SK-N-SH (cell line): ENCODE results near the gene POC5.

ENCODE experiments used
- GATA2 ChIP-seq: sonication (generic); formaldehyde crosslinking; IDR thresholded peaks from 2 replicates; pipeline ENCODE4 v1.5.0; 2020; ENCODE audit warnings: mild to moderate bottlenecking, missing genetic modification reagents
- TF ChIP-seq, protein P1 (sequence below): fragments of 200-600 bp; sonication (generic); IDR thresholded peaks from 2 replicates; pipeline ENCODE4 v1.6.1; 2017; ENCODE audit warnings: antibody characterized with exemption, mild to moderate bottlenecking, moderate library complexity

DNA sequence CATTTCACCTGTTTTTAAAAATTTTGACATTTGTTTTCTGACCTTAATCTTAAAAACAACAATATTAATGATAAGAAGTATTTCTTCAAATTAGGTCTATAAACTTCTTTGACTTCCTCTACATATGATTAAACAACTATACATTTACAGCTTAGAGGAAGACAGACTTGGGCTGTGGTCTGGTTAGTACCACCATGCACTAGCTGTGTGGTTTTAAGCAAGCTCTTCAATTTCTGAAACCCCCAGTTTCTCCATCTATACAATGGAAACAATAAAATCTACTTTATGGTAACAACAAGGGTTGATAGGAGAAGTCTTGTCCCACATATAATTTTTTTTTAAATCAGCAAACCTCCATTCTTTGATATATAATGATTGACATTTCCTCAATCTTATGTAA is 90.3 kb downstream of the POC5 start:
- no peak for TF ChIP-seq GATA2 (CRISPR knock-in tag)
- TF ChIP-seq, protein P1, sequence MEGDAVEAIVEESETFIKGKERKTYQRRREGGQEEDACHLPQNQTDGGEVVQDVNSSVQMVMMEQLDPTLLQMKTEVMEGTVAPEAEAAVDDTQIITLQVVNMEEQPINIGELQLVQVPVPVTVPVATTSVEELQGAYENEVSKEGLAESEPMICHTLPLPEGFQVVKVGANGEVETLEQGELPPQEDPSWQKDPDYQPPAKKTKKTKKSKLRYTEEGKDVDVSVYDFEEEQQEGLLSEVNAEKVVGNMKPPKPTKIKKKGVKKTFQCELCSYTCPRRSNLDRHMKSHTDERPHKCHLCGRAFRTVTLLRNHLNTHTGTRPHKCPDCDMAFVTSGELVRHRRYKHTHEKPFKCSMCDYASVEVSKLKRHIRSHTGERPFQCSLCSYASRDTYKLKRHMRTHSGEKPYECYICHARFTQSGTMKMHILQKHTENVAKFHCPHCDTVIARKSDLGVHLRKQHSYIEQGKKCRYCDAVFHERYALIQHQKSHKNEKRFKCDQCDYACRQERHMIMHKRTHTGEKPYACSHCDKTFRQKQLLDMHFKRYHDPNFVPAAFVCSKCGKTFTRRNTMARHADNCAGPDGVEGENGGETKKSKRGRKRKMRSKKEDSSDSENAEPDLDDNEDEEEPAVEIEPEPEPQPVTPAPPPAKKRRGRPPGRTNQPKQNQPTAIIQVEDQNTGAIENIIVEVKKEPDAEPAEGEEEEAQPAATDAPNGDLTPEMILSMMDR: no peak
